Measurements from ENCODE around the gene ELAVL1.

- no peak for TF ChIP-seq CTCF (IDR thresholded peaks at IDR 0.05; ENCODE audit: low read length)
- no peak for TF ChIP-seq EZH2 (optimal IDR thresholded peaks at IDR 0.05; ENCODE audit: low read depth, low read length)
Observed at GRCh38 chr19:7921967-7922835, 83.2 kb downstream of the ELAVL1 start.

All from MM.1S (cell line).